ENCODE measurements around the gene MAD1L1.
"Not testable (repeated sequence)": the region's sequence is repeated elsewhere in the genome, so short reads cannot be mapped to it uniquely, and the experiment has no call there.

DNA sequence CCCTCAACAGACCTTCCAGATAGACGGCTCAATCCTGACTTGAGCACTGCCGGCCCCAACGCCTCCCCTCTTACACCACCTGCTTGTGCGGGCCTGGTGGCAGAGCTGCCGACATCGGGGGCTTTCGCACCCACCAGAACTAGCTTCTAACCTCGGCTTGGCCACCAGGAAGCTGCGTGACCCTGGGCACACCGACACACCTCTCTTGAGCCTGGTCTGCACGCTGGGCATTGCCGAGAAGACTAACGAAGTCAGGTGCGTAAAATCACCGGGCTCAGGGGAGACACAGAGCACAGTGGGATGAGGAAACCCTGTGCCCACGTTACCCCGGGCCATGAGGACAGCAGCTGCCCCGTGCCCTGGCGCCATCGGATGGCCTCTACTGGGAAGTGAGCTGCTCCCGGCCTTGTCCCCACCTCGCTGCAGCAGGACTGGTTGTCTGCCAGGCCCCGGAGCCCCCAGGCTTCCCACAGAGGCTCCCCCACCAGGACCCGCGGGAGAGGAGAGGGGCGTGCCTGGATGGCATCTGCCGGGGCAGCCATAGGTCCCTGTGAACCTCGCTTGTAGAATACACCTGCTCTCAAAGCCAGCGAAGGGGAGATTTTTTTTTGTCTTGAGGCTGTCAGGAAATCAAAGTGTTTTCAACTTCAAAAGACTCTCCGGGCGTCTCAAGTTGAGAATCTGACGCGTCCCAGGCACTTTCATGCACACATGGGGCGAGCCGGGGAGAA lies 408.4 kb downstream of the MAD1L1 start:
- TF ChIP-seq, protein P1, sequence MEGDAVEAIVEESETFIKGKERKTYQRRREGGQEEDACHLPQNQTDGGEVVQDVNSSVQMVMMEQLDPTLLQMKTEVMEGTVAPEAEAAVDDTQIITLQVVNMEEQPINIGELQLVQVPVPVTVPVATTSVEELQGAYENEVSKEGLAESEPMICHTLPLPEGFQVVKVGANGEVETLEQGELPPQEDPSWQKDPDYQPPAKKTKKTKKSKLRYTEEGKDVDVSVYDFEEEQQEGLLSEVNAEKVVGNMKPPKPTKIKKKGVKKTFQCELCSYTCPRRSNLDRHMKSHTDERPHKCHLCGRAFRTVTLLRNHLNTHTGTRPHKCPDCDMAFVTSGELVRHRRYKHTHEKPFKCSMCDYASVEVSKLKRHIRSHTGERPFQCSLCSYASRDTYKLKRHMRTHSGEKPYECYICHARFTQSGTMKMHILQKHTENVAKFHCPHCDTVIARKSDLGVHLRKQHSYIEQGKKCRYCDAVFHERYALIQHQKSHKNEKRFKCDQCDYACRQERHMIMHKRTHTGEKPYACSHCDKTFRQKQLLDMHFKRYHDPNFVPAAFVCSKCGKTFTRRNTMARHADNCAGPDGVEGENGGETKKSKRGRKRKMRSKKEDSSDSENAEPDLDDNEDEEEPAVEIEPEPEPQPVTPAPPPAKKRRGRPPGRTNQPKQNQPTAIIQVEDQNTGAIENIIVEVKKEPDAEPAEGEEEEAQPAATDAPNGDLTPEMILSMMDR (IDR thresholded peaks at IDR 0.05; ENCODE audit: insufficient read depth, low read length, poor library complexity, severe bottlenecking), result not testable (repeated sequence)
- TF ChIP-seq EZH2phosphoT487 (conservative IDR thresholded peaks at IDR 0.05; ENCODE audit: low read length), result not testable (repeated sequence)
